GM10266 (cell line): ENCODE results near the gene EFNA2.

Experiments
- DNase-seq: peaks from one replicate; pipeline ENCODE4 v3.0.0; 2012; ENCODE audit errors: extremely low spot score
- CTCF ChIP-seq: IDR thresholded peaks from 2 replicates; pipeline ENCODE4 v1.5.1; 2012; ENCODE audit warnings: mild to moderate bottlenecking, low read depth; ENCODE audit not compliant: control insufficient read depth, insufficient read depth; ENCODE audit errors: missing control alignments

EFNA2 gene

GRCh38 chr19:1268226-1269064 lies 17.2 kb upstream of the EFNA2 start:
- DNase-seq = no peak
- no peak for TF ChIP-seq CTCF

GRCh38 chr19:1269065-1269477 lies 16.6 kb upstream of the EFNA2 start, which contains the start of gene CIRBP:
CIRBP (plus strand) TSS chr19:1269332; CDS start chr19:1270934, 1,602 bp downstream.
- DNase-seq = peak; percentile 100
- no peak for TF ChIP-seq CTCF

GRCh38 chr19:1269478-1270212 lies 16.0 kb upstream of the EFNA2 start:
- TF ChIP-seq CTCF = no peak
- DNase-seq = peak; percentile 95

- no peak for DNase-seq
- TF ChIP-seq CTCF = no peak
These were observed 15.3 kb upstream of the EFNA2 start for GRCh38 chr19:1270213-1270853.

- TF ChIP-seq CTCF = no peak
- no peak for DNase-seq
These were observed 14.7 kb upstream of the EFNA2 start for GRCh38 chr19:1270854-1271527.

- no peak for TF ChIP-seq CTCF
- no peak for DNase-seq
These were observed 13.9 kb upstream of the EFNA2 start for GRCh38 chr19:1271528-1272422.
